Measurements from ENCODE around the gene LNX1.

GRCh38 chr4:53511014-53511413, 80.3 kb downstream of the LNX1 start:
- TF ChIP-seq CTCF (IDR thresholded peaks at IDR 0.05), result no peak
- no peak for TF ChIP-seq POLR2A (IDR thresholded peaks at IDR 0.05)
